ENCODE data around the gene AP2A2. TPM values are rescaled to one million over a fixed set of nuclear protein-coding genes. Genes with fewer than 3 reads are reported as not detected.

AP2A2 gene
- total RNA-seq: 100 to 1,000 TPM in 2 of 4 donors, 10 to 100 TPM in 2; 45.4 to 107 (median 76.8) TPM

- TF ChIP-seq CTCF (IDR thresholded peaks at IDR 0.05) (peak; percentile 82 to 83), EP300 (IDR thresholded peaks at IDR 0.05) (no peak), POLR2AphosphoS5 (IDR thresholded peaks at IDR 0.05) (peak in 1 of 3 donors; percentile 41), POLR2A (IDR thresholded peaks at IDR 0.05) (peak in 1 of 2 donors; percentile 81)
- Histone ChIP-seq H3K4me3 (peak within 1 kb of the TSS; percentile 76), H3K9me3 (no peaks in the 10 kb centered on the region), H3K27ac (peak within 1 kb of the TSS; percentile 94), H3K27me3 (no peaks in the 10 kb centered on the region), H3K4me1 (peaks cover 39% of the 10 kb centered on the region), H3K36me3 (no peaks in the 10 kb centered on the region)
- WGBS: 16% methylated on average over 9 of the region's 124 CpGs
- peak; percentile 85 to 88 for DNase-seq (ENCODE audit: low spot score in 2 of 2)
These were observed at the start of gene AP2A2 for GRCh38 chr11:925496-926301. Gene AP2A2 (plus strand): TSS chr11:925870. CDS start chr11:926022, 152 bp downstream.

GRCh38 chr11:876545-876944, 49.1 kb upstream of the AP2A2 start:
- no peak for DNase-seq (ENCODE audit: low spot score in 2 of 2)
- Histone ChIP-seq H3K4me3 (no peak overlapping the region), H3K9me3 (no peaks in the 10 kb centered on the region), H3K27ac (no peak overlapping the region), H3K4me1 (peaks cover 8% of the 10 kb centered on the region), H3K27me3 (no peaks in the 10 kb centered on the region), H3K36me3 (peaks cover 28% of the 10 kb centered on the region)
- TF ChIP-seq POLR2AphosphoS5 (IDR thresholded peaks at IDR 0.05): no peak
- TF ChIP-seq POLR2A (IDR thresholded peaks at IDR 0.05): no peak
- no peak for TF ChIP-seq EP300 (IDR thresholded peaks at IDR 0.05)
- no peak for TF ChIP-seq CTCF (IDR thresholded peaks at IDR 0.05)
- WGBS: no CpG with 5 or more reads among the region's 12 CpGs

- Histone ChIP-seq H3K4me1 (peaks cover 8% of the 10 kb centered on the region), H3K27ac (no peak overlapping the region), H3K9me3 (no peaks in the 10 kb centered on the region), H3K27me3 (no peaks in the 10 kb centered on the region), H3K36me3 (peaks cover 30% of the 10 kb centered on the region), H3K4me3 (no peak overlapping the region)
- no peak for DNase-seq (ENCODE audit: low spot score in 2 of 2)
- 93% methylated on average over 11 of the region's 11 CpGs for WGBS
- TF ChIP-seq EP300 (IDR thresholded peaks at IDR 0.05) (no peak), POLR2A (IDR thresholded peaks at IDR 0.05) (no peak), CTCF (IDR thresholded peaks at IDR 0.05) (no peak), POLR2AphosphoS5 (IDR thresholded peaks at IDR 0.05) (no peak)
These were observed 48.1 kb upstream of the AP2A2 start for GRCh38 chr11:877565-877964.

GRCh38 chr11:880447-880846, 45.2 kb upstream of the AP2A2 start:
- H3K9me3 ChIP-seq: no peaks in the 10 kb centered on the region
- no peak overlapping the region for H3K4me3 ChIP-seq
- no peak overlapping the region for H3K27ac ChIP-seq
- no peak for DNase-seq (ENCODE audit: low spot score in 2 of 2)
- H3K36me3 ChIP-seq: peaks cover 40% of the 10 kb centered on the region
- WGBS: 89% methylated on average over 8 of the region's 14 CpGs
- TF ChIP-seq POLR2AphosphoS5 (IDR thresholded peaks at IDR 0.05) (no peak), POLR2A (IDR thresholded peaks at IDR 0.05) (no peak), EP300 (IDR thresholded peaks at IDR 0.05) (no peak), CTCF (IDR thresholded peaks at IDR 0.05) (no peak)
- H3K27me3 ChIP-seq: no peaks in the 10 kb centered on the region
- H3K4me1 ChIP-seq: peaks cover 8% of the 10 kb centered on the region

GRCh38 chr11:882596-882995, 43.1 kb upstream of the AP2A2 start:
- Histone ChIP-seq H3K4me1 (no peaks in the 10 kb centered on the region), H3K27me3 (no peaks in the 10 kb centered on the region), H3K9me3 (no peaks in the 10 kb centered on the region), H3K4me3 (no peak overlapping the region), H3K27ac (no peak overlapping the region), H3K36me3 (peaks cover 49% of the 10 kb centered on the region)
- WGBS: 72% methylated on average over 14 of the region's 14 CpGs
- DNase-seq (ENCODE audit: low spot score in 2 of 2): no peak
- TF ChIP-seq CTCF (IDR thresholded peaks at IDR 0.05) (no peak), POLR2A (IDR thresholded peaks at IDR 0.05) (no peak), EP300 (IDR thresholded peaks at IDR 0.05) (no peak), POLR2AphosphoS5 (IDR thresholded peaks at IDR 0.05) (no peak)
